ENCODE results near the gene MYO3B. TPM values are rescaled to one million over a fixed set of nuclear protein-coding genes. Genes with fewer than 3 reads are reported as not detected.

MYO3B gene
- total RNA-seq, 1 experiment from 2014 or later, result 0.63 TPM

DNA sequence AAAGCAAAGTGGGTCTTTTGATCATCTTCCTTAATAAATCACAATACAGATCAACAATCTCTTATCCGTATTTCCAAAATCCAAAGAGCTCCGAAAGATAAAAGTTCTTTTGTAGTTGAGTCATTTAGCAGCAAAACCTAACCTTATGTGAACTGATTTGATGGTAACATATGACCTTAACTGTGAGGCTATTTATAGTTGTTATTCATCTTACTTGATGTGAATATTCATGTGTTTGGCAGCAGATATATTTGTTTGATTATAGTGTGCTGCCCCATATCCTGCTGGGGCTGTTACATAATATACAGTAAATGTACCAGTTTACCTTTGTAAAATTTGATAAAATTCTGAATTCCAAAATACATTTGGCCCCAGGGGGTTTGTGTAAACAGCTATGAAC lies 158.5 kb downstream of the MYO3B start:
- no peak for DNase-seq
- Histone ChIP-seq H4K5ac (ENCODE audit: insufficient read length, low read depth, low read length) (no peak overlapping the region), H2AFZ (ENCODE audit: low read length) (no peak overlapping the region), H3K9ac (ENCODE audit: extremely low read depth, insufficient read length, low read length) (no peak overlapping the region), H3T11ph (ENCODE audit: low read length) (no peak overlapping the region), H3K4me2 (ENCODE audit: insufficient read depth, insufficient read length, low read length) (no peak overlapping the region), H2BK15ac (ENCODE audit: low read depth, low read length) (no peak overlapping the region), H3K18ac (ENCODE audit: insufficient read length, low read depth, low read length) (no peak overlapping the region), H4K91ac (ENCODE audit: insufficient read length, low read depth, low read length) (no peak overlapping the region), H2BK120ac (ENCODE audit: low read depth, low read length, poor library complexity, severe bottlenecking) (no peak overlapping the region), H3K9me3 (ENCODE audit: control insufficient read depth, low read depth, low read length) (peaks cover 4% of the 10 kb centered on the region), H4K8ac (replicated peaks; ENCODE audit: insufficient read length, low read depth, low read length) (no peak overlapping the region), H3K27me3 (ENCODE audit: insufficient read depth, low read length) (no peaks in the 10 kb centered on the region), H2BK5ac (ENCODE audit: insufficient read length, low read length) (no peak overlapping the region), H2AK5ac (ENCODE audit: insufficient read length, low read length) (no peak overlapping the region), H3K79me1 (ENCODE audit: insufficient read depth, low read depth, low read length, poor library complexity, severe bottlenecking) (no peaks in the 10 kb centered on the region), H2BK12ac (ENCODE audit: insufficient read length, low read depth, low read length) (no peak overlapping the region), H3K14ac (ENCODE audit: insufficient read depth, low read length) (no peak overlapping the region), H3K27ac (ENCODE audit: insufficient read length, low read depth, low read length) (no peak overlapping the region), H3K4ac (ENCODE audit: low read depth, low read length) (no peak overlapping the region), H3K79me2 (ENCODE audit: insufficient read depth, low read length) (no peaks in the 10 kb centered on the region), H3K4me1 (ENCODE audit: insufficient read depth, low read length) (peaks cover 13% of the 10 kb centered on the region), H3K23me2 (ENCODE audit: insufficient read length, low read depth, low read length, poor library complexity, severe bottlenecking) (no peaks in the 10 kb centered on the region), H3K23ac (ENCODE audit: insufficient read length, low read depth, low read length) (no peak overlapping the region), H4K20me1 (ENCODE audit: control insufficient read depth, insufficient read depth, insufficient read length) (no peaks in the 10 kb centered on the region), H3K56ac (ENCODE audit: insufficient read length, low read depth, low read length) (no peak overlapping the region), H2BK20ac (ENCODE audit: low read depth, low read length, poor library complexity, severe bottlenecking) (no peak overlapping the region)
- no peak overlapping the region for H3K27ac Mint-ChIP-seq
- peaks cover 28 to 30% of the 10 kb centered on the region in 2 experiments for H3K4me1 Mint-ChIP-seq
- no peak overlapping the region for H3K4me3 Mint-ChIP-seq
- peaks cover 0 to 8% (median 6%) of the 10 kb centered on the region in 3 experiments; a peak in 5 of 7 replicates for H3K36me3 Mint-ChIP-seq (ENCODE audit: insufficient read depth in 1 of 3, low read depth in 3 of 3)
- WGBS (ENCODE audit: extremely low coverage, insufficient read length, low lambda C conversion rate), result no CpG with 5 or more reads among the region's 2 CpGs
- peaks cover 3 to 10% of the 10 kb centered on the region in 2 experiments; a peak in 4 of 5 replicates for H3K9me3 Mint-ChIP-seq
- peaks cover 1% of the 10 kb centered on the region; the same call in 1 of the 2 replicates for H3K27me3 Mint-ChIP-seq (ENCODE audit: low read depth)
- TF ChIP-seq, protein P1, sequence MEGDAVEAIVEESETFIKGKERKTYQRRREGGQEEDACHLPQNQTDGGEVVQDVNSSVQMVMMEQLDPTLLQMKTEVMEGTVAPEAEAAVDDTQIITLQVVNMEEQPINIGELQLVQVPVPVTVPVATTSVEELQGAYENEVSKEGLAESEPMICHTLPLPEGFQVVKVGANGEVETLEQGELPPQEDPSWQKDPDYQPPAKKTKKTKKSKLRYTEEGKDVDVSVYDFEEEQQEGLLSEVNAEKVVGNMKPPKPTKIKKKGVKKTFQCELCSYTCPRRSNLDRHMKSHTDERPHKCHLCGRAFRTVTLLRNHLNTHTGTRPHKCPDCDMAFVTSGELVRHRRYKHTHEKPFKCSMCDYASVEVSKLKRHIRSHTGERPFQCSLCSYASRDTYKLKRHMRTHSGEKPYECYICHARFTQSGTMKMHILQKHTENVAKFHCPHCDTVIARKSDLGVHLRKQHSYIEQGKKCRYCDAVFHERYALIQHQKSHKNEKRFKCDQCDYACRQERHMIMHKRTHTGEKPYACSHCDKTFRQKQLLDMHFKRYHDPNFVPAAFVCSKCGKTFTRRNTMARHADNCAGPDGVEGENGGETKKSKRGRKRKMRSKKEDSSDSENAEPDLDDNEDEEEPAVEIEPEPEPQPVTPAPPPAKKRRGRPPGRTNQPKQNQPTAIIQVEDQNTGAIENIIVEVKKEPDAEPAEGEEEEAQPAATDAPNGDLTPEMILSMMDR (conservative IDR thresholded peaks at IDR 0.05), result no peak

All from H9 (cell line).